Measurements from ENCODE around the gene RSPRY1.

Gene RSPRY1

GRCh38 chr16:57213462-57213861, 27.3 kb downstream of the RSPRY1 start:
- in situ Hi-C loops (cut with MboI; ENCODE audit: low sequenced_read_pairs), result no loop called here

- in situ Hi-C loops (cut with MboI; ENCODE audit: low sequenced_read_pairs), result no loop called here
Observed at GRCh38 chr16:57216968-57217367, 30.8 kb downstream of the RSPRY1 start.

GRCh38 chr16:57223057-57223456, 36.9 kb downstream of the RSPRY1 start:
- in situ Hi-C loops (cut with MboI; ENCODE audit: low sequenced_read_pairs), result no loop called here

- in situ Hi-C loops (cut with MboI; ENCODE audit: low sequenced_read_pairs), result no loop called here
Observed at GRCh38 chr16:57224651-57225335, 38.7 kb downstream of the RSPRY1 start.

GRCh38 chr16:57225978-57226377, 39.8 kb downstream of the RSPRY1 start:
- in situ Hi-C loops (cut with MboI; ENCODE audit: low sequenced_read_pairs), result no loop called here

- in situ Hi-C loops (cut with MboI; ENCODE audit: low sequenced_read_pairs), result no loop called here
Observed at GRCh38 chr16:57226701-57227621, 40.8 kb downstream of the RSPRY1 start.

GRCh38 chr16:57229079-57229478, 43.0 kb downstream of the RSPRY1 start:
- in situ Hi-C loops (cut with MboI; ENCODE audit: low sequenced_read_pairs), result no loop called here

GRCh38 chr16:57231821-57232350, 45.8 kb downstream of the RSPRY1 start:
- in situ Hi-C loops (cut with MboI; ENCODE audit: low sequenced_read_pairs), result no loop called here

- in situ Hi-C loops (cut with MboI; ENCODE audit: low sequenced_read_pairs), result no loop called here
Observed at GRCh38 chr16:57233944-57234706, 48.0 kb downstream of the RSPRY1 start.

- in situ Hi-C loops (cut with MboI; ENCODE audit: low sequenced_read_pairs), result no loop called here
Observed at GRCh38 chr16:57234707-57235092, 48.6 kb downstream of the RSPRY1 start.

- in situ Hi-C loops (cut with MboI; ENCODE audit: low sequenced_read_pairs), result no loop called here
Observed at GRCh38 chr16:57235128-57236021, 49.2 kb downstream of the RSPRY1 start.

- in situ Hi-C loops (cut with MboI; ENCODE audit: low sequenced_read_pairs), result no loop called here
Observed at GRCh38 chr16:57236022-57236350, 49.9 kb downstream of the RSPRY1 start.

GRCh38 chr16:57238682-57239081, 52.6 kb downstream of the RSPRY1 start:
- in situ Hi-C loops (cut with MboI; ENCODE audit: low sequenced_read_pairs), result no loop called here

GRCh38 chr16:57239107-57239506, 53.0 kb downstream of the RSPRY1 start:
- in situ Hi-C loops (cut with MboI; ENCODE audit: low sequenced_read_pairs), result no loop called here

- in situ Hi-C loops (cut with MboI; ENCODE audit: low sequenced_read_pairs), result no loop called here
Observed at GRCh38 chr16:57240851-57241250, 54.7 kb downstream of the RSPRY1 start.

GRCh38 chr16:57242650-57243049, 56.5 kb downstream of the RSPRY1 start:
- in situ Hi-C loops (cut with MboI; ENCODE audit: low sequenced_read_pairs), result no loop called here

- in situ Hi-C loops (cut with MboI; ENCODE audit: low sequenced_read_pairs), result no loop called here
Observed at GRCh38 chr16:57244463-57244766, 58.3 kb downstream of the RSPRY1 start.

GRCh38 chr16:57244767-57245471, 58.8 kb downstream of the RSPRY1 start, which contains the start of gene ARL2BP:
TSS of gene ARL2BP (plus strand) at chr16:57245259. CDS start at chr16:57245368, 109 bp downstream.
- in situ Hi-C loops (cut with MboI; ENCODE audit: low sequenced_read_pairs), result no loop called here

- in situ Hi-C loops (cut with MboI; ENCODE audit: low sequenced_read_pairs), result no loop called here
Observed at GRCh38 chr16:57245472-57246113, 59.5 kb downstream of the RSPRY1 start.
